B cell (primary cell): Measurements from ENCODE around the gene AQP12B. TPM values are rescaled to one million over a fixed set of nuclear protein-coding genes. Genes with fewer than 3 reads are reported as not detected.
"Not testable (repeated sequence)": the region's sequence is repeated elsewhere in the genome, so short reads cannot be mapped to it uniquely, and the experiment has no call there.

Experiments used
- ATAC-seq: fragments of 200-7000 bp; cut with Tn5 transposase; one replicate; pipeline ENCODE4 v1.10.0; 2021; ENCODE audit warnings: low read depth, mild to moderate bottlenecking, moderate number of reproducible peaks, moderate library complexity
- CTCF ChIA-PET: fragments of 350-600 bp; sonication (Branson Sonifier 250); formaldehyde crosslinking; loops from one replicate; lab custom pipeline; 2021; ENCODE audit warnings: antibody characterized with exemption, inconsistent platforms; lab: Charles Lee
- POLR2A ChIA-PET: fragments of 350-600 bp; sonication (Branson Sonifier 250); formaldehyde crosslinking; loops from one replicate; lab custom pipeline; 2021; ENCODE audit warnings: antibody characterized with exemption; lab: Charles Lee
- DNase-seq: peaks from one replicate; pipeline ENCODE4 v3.0.0; 2013
- H2AFZ ChIP-seq: 2 replicates; pipeline ENCODE4 v1.6.1; 2012; ENCODE audit warnings: mild to moderate bottlenecking, low read depth, low read length; ENCODE audit not compliant: insufficient read depth, poor library complexity, severe bottlenecking
- H3K27ac ChIP-seq, 2 donors: 1 replicate in 1 of 2; 2 replicates in 1 of 2; pipeline ENCODE4 v1.5.1; 2012 to 2013; ENCODE audit warnings: low read length in 2 of 2, mild to moderate bottlenecking in 2 of 2, moderate library complexity in 1 of 2
- H3K27me3 ChIP-seq, 4 experiments: fragments of 200-600 bp in 1 of 4; sonication (generic) in 1 of 4; replicated peaks in 1 of 4; 1 replicate in 2 of 4; 2 replicates in 2 of 4; pipeline versions ENCODE4 v1.6.1 to v1.7.0; 2013 to 2016; ENCODE audit warnings: low read length in 3 of 4, mild to moderate bottlenecking in 2 of 4, mixed read lengths in 1 of 4, moderate library complexity in 1 of 4; ENCODE audit not compliant: insufficient read depth in 4 of 4, control insufficient read depth in 3 of 4; ENCODE audit errors: control extremely low read depth in 1 of 4
- H3K36me3 ChIP-seq, 2 experiments: replicated peaks in 1 of 2; 1 replicate in 1 of 2; 2 replicates in 1 of 2; pipeline versions ENCODE4 v1.6.1 to v1.7.1; 2013; ENCODE audit warnings: low read length in 1 of 2; ENCODE audit not compliant: insufficient read depth in 2 of 2, control insufficient read depth in 1 of 2; ENCODE audit errors: control extremely low read depth in 1 of 2, extremely low read depth in 1 of 2
- H3K4me1 ChIP-seq, 2 donors: fragments of 200-600 bp in 1 of 2; sonication (generic) in 1 of 2; 1 replicate in 1 of 2; 2 replicates in 1 of 2; pipeline versions ENCODE4 v1.5.1 to v1.6.1; 2013 to 2017; ENCODE audit warnings: low read length in 2 of 2; ENCODE audit not compliant: control insufficient read depth in 2 of 2, insufficient read depth in 2 of 2
- H3K4me2 ChIP-seq: replicated peaks from 2 replicates; pipeline ENCODE3; 2012; ENCODE audit warnings: mild to moderate bottlenecking, low read depth, low read length; ENCODE audit not compliant: poor library complexity, severe bottlenecking
- H3K4me3 ChIP-seq, 5 experiments: fragments of 200-600 bp in 1 of 5; sonication (generic) in 1 of 5; 1 replicate in 3 of 5; 2 replicates in 2 of 5; pipeline versions ENCODE4 v1.5.1 to v1.7.0; 2011 to 2016; ENCODE audit warnings: low read length in 4 of 5, mild to moderate bottlenecking in 4 of 5, low read depth in 2 of 5, control low read depth in 1 of 5, moderate library complexity in 1 of 5; ENCODE audit not compliant: insufficient read depth in 1 of 5; ENCODE audit errors: control extremely low read depth in 1 of 5, extremely low read depth in 1 of 5
- H3K79me2 ChIP-seq: fragments of 200-600 bp; sonication (generic); one replicate; pipeline ENCODE4 v1.6.0; 2016; ENCODE audit warnings: low read length; ENCODE audit not compliant: control insufficient read depth, insufficient read depth
- H3K9ac ChIP-seq: fragments of 200-600 bp; sonication (generic); 2 replicates; pipeline ENCODE4 v1.6.1; 2017; ENCODE audit warnings: mild to moderate bottlenecking, low read length, moderate library complexity
- H3K9me3 ChIP-seq, 3 donors: one replicate each; pipeline versions ENCODE4 v1.6.1 to v1.7.1; 2013; ENCODE audit warnings: low read length in 2 of 3; ENCODE audit not compliant: control insufficient read depth in 2 of 3, insufficient read depth in 1 of 3; ENCODE audit errors: control extremely low read depth in 1 of 3
- H4K20me1 ChIP-seq: 2 replicates; pipeline ENCODE4 v1.6.0; 2012; ENCODE audit warnings: mild to moderate bottlenecking, low read length; ENCODE audit not compliant: insufficient read depth, control insufficient read depth, poor library complexity, severe bottlenecking
- H3K27ac Mint-ChIP-seq: one replicate; pipeline ENCODE4 v1.8.0; 2021; ENCODE audit warnings: mixed read lengths
- H3K27me3 Mint-ChIP-seq: one replicate; pipeline ENCODE4 v1.8.0; 2021; ENCODE audit warnings: mixed read lengths
- H3K4me1 Mint-ChIP-seq: one replicate; pipeline ENCODE4 v1.8.0; 2021; ENCODE audit warnings: mixed read lengths
- H3K4me3 Mint-ChIP-seq: one replicate; pipeline ENCODE4 v1.8.0; 2021; ENCODE audit warnings: mixed read lengths
- H3K9me3 Mint-ChIP-seq: one replicate; pipeline ENCODE4 v1.8.0; 2022; ENCODE audit warnings: mixed read lengths; ENCODE audit not compliant: insufficient read depth
- WGBS: methylation state at CpG from one replicate; pipeline ENCODE4 v1.1.5; 2013; ENCODE audit warnings: missing lambda C conversion rate; ENCODE audit not compliant: insufficient coverage; 5-methylcytosine and 5-hydroxymethylcytosine counted together
- intact Hi-C: fragments of 100-400 bp; cut with micrococcal nuclease; formaldehyde crosslinking; loops from one replicate; pipeline ENCODE4 v1.10.0; 2022
- polyA plus RNA-seq: library from polyadenylated mRNA; depleted of rRNA; stranded (reverse); fragments of >200 nt; gene quantifications from 2 replicates; pipeline ENCODE4 v1.2.3, GENCODE V29; 2012
- total RNA-seq, 2 donors: library from RNA; stranded (reverse); fragments of 120-200 nt in 1 of 2; gene quantifications; 1 replicate in 1 of 2; 2 replicates in 1 of 2; pipeline versions ENCODE4 v1.2.3 to v1.2.4, GENCODE V29; 2013 to 2022

The AQP12B gene
- total and polyA plus RNA-seq, 2 donors (not counting 1 experiment from before 2014, with no cell fraction given) = not detected

- H3K36me3 ChIP-seq, H2AFZ ChIP-seq, H3K9me3 Mint-ChIP-seq, CTCF ChIA-PET, H3K9me3 ChIP-seq, H3K4me1 Mint-ChIP-seq, H3K4me1 ChIP-seq, H3K79me2 ChIP-seq, H3K27ac Mint-ChIP-seq, H3K27ac ChIP-seq, POLR2A ChIA-PET, H3K4me2 ChIP-seq, ATAC-seq, DNase-seq, H3K4me3 ChIP-seq, intact Hi-C loops, H3K27me3 ChIP-seq, H4K20me1 ChIP-seq, H3K9ac ChIP-seq, H3K4me3 Mint-ChIP-seq, H3K27me3 Mint-ChIP-seq: not testable (repeated sequence)
- 87% methylated on average over 3 of the region's 34 CpGs for WGBS
These were observed 10.2 kb upstream of the AQP12B start for GRCh38 chr2:240692583-240693561.

DNA sequence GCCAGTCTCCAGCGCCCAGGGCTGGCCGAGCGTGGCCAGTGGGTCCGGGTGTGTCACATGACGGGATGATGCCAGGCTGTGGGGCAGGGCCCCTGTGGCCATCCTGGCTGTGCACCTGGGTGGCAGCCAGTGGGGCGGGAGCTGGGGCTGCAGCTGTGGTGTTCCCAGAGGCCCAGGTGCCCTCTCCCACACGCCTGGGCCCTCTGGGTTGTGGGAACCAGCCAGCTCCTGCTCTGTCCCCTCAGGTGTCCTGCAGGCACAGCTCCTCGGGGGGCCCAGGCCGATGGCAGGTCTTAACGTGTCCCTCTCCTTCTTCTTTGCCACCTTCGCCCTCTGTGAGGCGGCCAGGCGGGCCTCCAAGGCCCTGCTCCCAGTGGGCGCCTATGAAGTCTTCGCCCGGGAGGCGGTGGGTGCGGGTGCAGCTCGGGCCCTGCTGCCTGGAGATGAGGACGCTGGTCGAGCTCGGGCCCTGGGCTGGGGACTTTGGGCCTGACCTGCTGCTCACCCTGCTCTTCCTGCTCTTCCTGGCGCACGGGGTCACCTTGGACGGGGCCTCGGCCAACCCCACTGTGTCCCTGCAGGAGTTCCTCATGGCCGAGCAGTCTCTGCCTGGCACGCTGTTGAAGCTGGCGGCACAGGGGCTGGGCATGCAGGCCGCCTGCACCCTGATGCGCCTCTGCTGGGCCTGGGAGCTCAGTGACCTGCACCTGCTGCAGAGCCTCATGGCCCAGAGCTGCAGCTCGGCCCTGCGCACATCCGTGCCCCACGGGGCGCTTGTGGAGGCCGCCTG lies 9.1 kb upstream of the AQP12B start, which contains the start of gene AQP12A:
AQP12A (plus strand) TSS at position 236 of the 790 bp plus-strand sequence; CDS start at position 284, 48 bp downstream.
- H3K4me3 Mint-ChIP-seq, H3K4me1 ChIP-seq, H3K27ac Mint-ChIP-seq, H3K4me2 ChIP-seq, ATAC-seq, intact Hi-C loops, H3K36me3 ChIP-seq, DNase-seq, CTCF ChIA-PET, POLR2A ChIA-PET, H3K27me3 Mint-ChIP-seq, H3K9me3 Mint-ChIP-seq, H3K9ac ChIP-seq, H3K27ac ChIP-seq, H3K4me3 ChIP-seq, H3K79me2 ChIP-seq, H3K4me1 Mint-ChIP-seq, H2AFZ ChIP-seq, H3K9me3 ChIP-seq, H3K27me3 ChIP-seq, H4K20me1 ChIP-seq: not testable (repeated sequence)
- 87% methylated on average over 17 of the region's 37 CpGs for WGBS

- H3K4me3 Mint-ChIP-seq, H3K27me3 ChIP-seq, H3K27ac ChIP-seq, H3K4me2 ChIP-seq, H3K9ac ChIP-seq, H3K79me2 ChIP-seq, H3K9me3 ChIP-seq, ATAC-seq, CTCF ChIA-PET, H3K36me3 ChIP-seq, H2AFZ ChIP-seq, intact Hi-C loops, POLR2A ChIA-PET, H3K27me3 Mint-ChIP-seq, H3K27ac Mint-ChIP-seq, H3K4me1 ChIP-seq, DNase-seq, H3K4me1 Mint-ChIP-seq, H4K20me1 ChIP-seq, H3K4me3 ChIP-seq, H3K9me3 Mint-ChIP-seq: not testable (repeated sequence)
- WGBS = 80% methylated on average over 1 of the region's 2 CpGs
These were observed 8.4 kb upstream of the AQP12B start for GRCh38 chr2:240691075-240691427.
